Epidermal melanocyte (primary cell): ENCODE results near the gene C16orf89.
"Not testable (repeated sequence)": the region's sequence is repeated elsewhere in the genome, so short reads cannot be mapped to it uniquely, and the experiment has no call there.

ENCODE experiments used
- DNase-seq: peaks from one replicate; pipeline ENCODE4 v3.0.0; 2011; ENCODE audit warnings: low spot score; ENCODE audit not compliant: insufficient read length

Gene C16orf89, protein sequence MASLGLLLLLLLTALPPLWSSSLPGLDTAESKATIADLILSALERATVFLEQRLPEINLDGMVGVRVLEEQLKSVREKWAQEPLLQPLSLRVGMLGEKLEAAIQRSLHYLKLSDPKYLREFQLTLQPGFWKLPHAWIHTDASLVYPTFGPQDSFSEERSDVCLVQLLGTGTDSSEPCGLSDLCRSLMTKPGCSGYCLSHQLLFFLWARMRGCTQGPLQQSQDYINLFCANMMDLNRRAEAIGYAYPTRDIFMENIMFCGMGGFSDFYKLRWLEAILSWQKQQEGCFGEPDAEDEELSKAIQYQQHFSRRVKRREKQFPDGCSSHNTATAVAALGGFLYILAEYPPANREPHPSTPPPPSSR

DNA sequence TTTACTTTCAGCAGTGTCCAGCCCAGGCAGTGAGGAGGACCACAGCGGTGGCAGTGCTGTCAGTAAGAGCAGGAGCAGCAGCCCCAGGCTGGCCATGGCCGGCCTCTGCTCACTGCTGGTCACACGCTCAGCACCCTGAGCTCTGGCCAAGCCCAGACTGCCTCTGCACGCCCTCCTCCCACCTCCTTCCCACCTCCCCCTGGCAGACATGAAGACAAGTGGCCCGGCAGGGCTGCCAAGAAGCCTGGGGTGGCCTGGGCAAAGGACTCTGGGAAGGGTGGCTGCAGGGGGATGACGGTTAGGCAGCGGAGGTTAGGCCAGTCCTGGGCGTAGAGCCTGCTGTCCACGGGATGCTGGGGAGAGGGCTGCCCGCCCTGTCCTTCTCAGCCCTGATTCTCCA lies at the start of gene C16orf89:
C16orf89 (minus strand) TSS at position 144 of the 400 bp plus-strand sequence; CDS start at position 96, 48 bp downstream.
- DNase-seq: no peak

- DNase-seq: not testable (repeated sequence)
These were observed 45.2 kb upstream of the C16orf89 start for GRCh38 chr16:5110933-5111332.

DNA sequence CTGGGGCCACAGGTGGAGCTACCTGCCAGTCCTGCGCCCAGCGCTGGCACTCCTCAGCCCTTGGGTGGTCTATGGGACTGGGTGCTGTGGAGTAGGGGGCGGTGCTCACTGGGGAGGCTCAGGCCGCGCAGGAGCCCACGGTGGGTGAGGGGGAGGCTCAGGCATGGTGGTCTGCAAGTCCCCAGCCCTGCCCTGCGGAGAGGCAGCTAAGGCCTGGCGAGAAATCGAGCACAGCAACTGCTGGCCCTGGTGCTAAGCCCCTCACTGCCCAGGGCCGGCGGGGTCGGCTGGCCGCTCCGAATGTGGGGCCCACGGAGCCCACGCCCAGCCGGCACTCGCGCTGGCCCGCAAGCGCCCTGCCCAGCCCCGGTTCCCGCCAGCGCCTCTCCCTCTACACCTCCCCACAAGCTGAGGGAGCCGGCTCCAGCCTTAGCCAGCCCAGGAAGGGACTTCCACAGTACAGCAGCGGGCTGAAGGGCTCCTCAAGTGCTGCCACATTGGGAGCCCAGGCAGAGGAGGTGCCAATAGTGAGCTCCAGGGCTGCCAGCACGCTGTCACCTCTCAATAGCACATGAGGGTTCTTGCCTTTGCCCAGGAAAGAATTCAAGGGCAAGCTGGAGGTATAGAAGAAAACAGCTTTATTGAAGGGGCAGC lies 42.9 kb upstream of the C16orf89 start:
- no peak for DNase-seq

DNA sequence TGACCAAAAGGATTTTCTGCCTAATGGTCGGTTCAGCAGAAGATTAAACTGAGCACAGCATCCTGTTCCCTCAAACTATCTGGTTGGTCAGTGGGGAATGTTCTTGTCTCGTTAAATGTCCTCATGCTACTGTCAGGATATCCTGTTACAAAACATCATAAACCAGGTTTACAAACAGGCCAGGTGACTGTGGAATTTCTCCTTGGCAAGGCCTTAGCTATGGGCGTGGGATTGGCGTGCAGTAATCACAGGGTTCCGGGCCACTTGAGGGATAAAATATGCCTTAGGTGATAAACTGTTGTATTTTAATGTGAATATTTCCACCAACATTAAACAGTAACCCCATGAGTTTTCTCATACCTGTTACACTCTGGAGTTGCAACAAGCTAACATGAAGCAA lies 39.3 kb upstream of the C16orf89 start:
- not testable (repeated sequence) for DNase-seq

GRCh38 chr16:5103296-5104032 lies 37.7 kb upstream of the C16orf89 start:
- not testable (repeated sequence) for DNase-seq

GRCh38 chr16:5099174-5099573 lies 33.4 kb upstream of the C16orf89 start:
- not testable (repeated sequence) for DNase-seq

DNA sequence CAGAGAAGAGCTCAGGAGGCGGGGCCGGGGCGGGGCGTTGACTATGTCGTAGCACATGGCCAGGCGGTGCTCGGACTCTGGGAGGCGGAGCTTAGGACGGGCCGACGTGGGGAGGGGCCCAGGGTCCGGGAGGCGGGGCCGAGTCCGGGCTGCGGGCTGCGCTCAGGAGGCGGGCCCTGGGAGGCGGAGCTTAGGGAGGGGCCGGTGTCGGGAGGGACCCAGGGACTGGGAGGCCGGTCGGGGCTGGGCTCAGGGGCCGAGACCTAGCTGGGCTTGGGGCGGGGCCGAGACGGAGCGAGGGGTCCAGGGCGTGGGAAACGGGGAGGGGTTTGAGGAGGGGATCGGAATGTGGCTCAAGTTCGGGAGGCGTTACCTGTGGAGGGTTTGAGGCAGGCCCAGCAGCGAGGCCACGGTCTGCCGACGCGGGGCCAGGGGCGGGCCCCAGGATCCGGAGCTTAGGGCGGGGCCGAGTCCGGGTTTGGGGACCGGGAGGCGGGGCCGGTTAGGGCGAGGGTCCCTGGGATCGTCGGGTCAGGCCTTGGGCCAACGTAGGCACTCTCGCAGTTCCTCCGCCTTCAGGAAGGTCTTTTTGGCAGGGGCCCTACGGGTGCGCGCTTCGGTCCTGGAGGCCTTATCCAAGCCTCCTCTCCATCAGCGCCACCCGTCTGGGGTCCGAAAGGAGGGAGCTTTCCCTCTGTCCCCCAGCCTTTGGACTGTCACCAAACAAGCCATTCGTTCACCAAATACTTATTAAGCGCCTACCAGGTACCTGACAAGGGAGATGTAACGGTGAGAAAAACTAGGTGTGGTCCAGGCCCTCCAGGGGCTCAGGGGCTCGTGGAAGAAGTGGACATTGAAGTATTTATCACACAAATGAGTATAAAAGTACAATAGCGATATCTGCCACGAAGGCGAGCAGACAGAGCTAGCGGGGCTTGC lies 32.7 kb upstream of the C16orf89 start:
- not testable (repeated sequence) for DNase-seq

GRCh38 chr16:5097470-5098220 lies 31.9 kb upstream of the C16orf89 start, which contains the start of gene EEF2KMT:
EEF2KMT (minus strand) TSS chr16:5097795; CDS start chr16:5097739, 56 bp downstream.
- DNase-seq: peak; percentile 23

DNA sequence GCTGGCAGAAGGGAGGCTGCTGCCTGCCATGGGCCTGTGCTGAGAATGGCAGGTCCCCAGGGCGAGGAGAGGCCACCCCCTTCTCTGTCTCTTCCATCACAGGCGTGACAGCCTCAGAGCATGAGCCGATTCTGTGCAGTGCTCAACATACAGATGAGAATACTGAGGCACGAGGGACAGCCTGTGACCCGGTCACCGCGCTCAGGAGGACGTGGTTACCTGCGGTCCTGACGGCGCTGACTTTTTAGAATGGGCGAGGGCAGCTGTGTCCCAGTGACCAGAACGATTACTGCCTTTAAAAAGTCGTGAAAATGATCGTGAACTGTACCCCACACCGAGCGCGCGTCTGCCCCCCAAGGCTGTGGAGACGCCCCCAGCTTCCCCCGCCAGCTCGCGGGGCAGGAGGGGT lies 31.3 kb upstream of the C16orf89 start:
- DNase-seq: not testable (repeated sequence)

GRCh38 chr16:5096437-5097060 lies 30.8 kb upstream of the C16orf89 start:
- not testable (repeated sequence) for DNase-seq

- not testable (repeated sequence) for DNase-seq
These were observed 29.5 kb upstream of the C16orf89 start for GRCh38 chr16:5095145-5095830.

GRCh38 chr16:5093746-5094145 lies 28.0 kb upstream of the C16orf89 start:
- not testable (repeated sequence) for DNase-seq

- not testable (repeated sequence) for DNase-seq
These were observed 27.3 kb upstream of the C16orf89 start for GRCh38 chr16:5093081-5093480.

DNA sequence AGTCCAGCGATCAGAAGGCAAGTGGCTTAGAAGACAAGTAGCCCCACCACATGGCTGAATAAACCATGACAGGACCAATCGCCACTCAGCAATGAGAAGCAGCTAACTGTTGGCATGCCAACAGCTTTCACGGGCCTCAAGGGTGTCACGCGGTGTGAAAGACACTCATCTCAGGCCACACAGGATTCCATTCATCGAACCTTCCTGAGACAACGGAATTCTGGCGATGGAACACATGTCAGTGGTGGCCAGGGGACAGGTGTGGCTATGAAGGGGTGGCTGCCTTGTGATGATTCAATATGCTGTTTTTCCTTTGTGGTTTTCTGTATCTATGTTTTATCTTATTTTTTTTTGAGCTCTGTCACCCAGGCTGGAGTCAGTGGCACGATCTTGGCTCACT lies 24.8 kb upstream of the C16orf89 start:
- not testable (repeated sequence) for DNase-seq

DNA sequence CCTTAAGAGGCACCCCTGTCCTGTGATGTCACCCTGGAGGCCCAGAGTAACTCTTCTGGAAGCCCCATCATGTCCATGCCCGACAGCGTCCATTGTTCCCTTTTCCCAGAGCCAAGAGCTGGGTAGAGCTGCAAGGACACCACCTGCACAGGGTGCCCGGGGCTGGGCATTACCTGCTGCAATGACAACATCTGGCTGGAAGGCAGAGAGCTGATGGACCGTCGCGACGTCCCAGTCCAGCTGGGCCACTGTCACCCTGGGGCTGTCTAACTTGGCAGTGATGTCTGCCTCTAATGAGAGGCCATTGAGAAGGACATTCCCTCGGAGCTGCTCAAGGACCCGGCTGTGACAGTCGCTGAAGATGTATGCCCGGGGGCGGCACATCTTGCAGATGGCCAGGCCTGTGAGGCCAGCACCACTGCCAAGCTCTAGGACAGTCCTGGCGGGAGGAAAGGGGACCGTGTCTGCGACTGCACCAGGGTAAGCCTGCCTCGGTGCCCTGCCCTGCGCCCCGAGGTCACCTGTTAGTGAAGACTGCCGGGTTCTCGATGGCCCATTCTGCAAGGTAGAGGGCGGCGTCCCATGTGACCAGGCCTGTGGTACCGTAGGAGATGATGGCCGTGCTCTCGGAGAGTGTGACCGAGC lies 24.3 kb upstream of the C16orf89 start:
- DNase-seq: not testable (repeated sequence)

- DNase-seq: not testable (repeated sequence)
These were observed 23.2 kb upstream of the C16orf89 start for GRCh38 chr16:5088936-5089335.

GRCh38 chr16:5088086-5088790 lies 22.5 kb upstream of the C16orf89 start:
- DNase-seq: not testable (repeated sequence)

DNA sequence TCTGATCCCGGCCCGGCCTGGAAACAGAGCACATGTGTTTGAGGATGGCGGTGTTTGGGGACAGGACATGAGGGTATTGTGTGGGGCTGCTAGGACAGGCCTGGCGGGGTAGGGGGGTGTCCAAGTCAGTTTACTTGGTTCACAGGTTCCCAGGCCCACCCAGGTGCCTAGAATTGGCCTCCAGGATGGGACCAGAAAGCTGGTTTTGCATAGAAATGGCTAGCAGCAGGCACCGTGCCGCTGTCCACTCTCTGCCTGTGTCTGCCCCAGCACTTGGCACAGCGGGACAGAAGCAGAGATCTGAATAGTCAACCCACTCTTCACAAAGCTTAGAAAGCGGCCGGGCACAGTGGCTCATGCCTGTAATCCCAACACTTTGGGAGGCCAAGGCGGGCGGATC lies 20.0 kb upstream of the C16orf89 start:
- DNase-seq: not testable (repeated sequence)
